NCI-H187 (cell line): ENCODE measurements around the gene OSGIN1.

ENCODE experiments used
- DNase-seq, 2 experiments: peaks; one replicate each; lab custom pipeline; 2025; lab: John Stamatoyannopoulos, UW

OSGIN1 gene

GRCh38 chr16:83925957-83926725, 26.9 kb upstream of the OSGIN1 start:
- DNase-seq: no peak

GRCh38 chr16:83926726-83927397, 26.2 kb upstream of the OSGIN1 start:
- DNase-seq: peak; percentile 6 to 20

- DNase-seq: no peak
Measured at GRCh38 chr16:83928341-83929055, 24.5 kb upstream of the OSGIN1 start.

- no peak for DNase-seq
Measured at GRCh38 chr16:83929811-83930555, 23.1 kb upstream of the OSGIN1 start.

- DNase-seq: no peak
Measured at GRCh38 chr16:83930730-83931500, 22.1 kb upstream of the OSGIN1 start.

- DNase-seq: no peak
Measured at GRCh38 chr16:83931556-83931955, 21.5 kb upstream of the OSGIN1 start.

- DNase-seq: no peak
Measured at GRCh38 chr16:83932304-83932703, 20.7 kb upstream of the OSGIN1 start.

- no peak for DNase-seq
Measured at GRCh38 chr16:83932955-83933673, 19.9 kb upstream of the OSGIN1 start.

- DNase-seq: no peak
Measured at GRCh38 chr16:83933885-83934683, 19.0 kb upstream of the OSGIN1 start.

GRCh38 chr16:83934684-83934977, 18.4 kb upstream of the OSGIN1 start:
- no peak for DNase-seq

GRCh38 chr16:83935005-83935857, 17.8 kb upstream of the OSGIN1 start:
- DNase-seq: no peak

GRCh38 chr16:83935858-83936255, 17.2 kb upstream of the OSGIN1 start:
- DNase-seq: no peak

GRCh38 chr16:83936581-83937165, 16.4 kb upstream of the OSGIN1 start:
- DNase-seq: no peak

GRCh38 chr16:83937267-83937666, 15.8 kb upstream of the OSGIN1 start:
- DNase-seq: no peak

GRCh38 chr16:83937922-83938885, 14.8 kb upstream of the OSGIN1 start:
- DNase-seq: no peak

GRCh38 chr16:83939266-83939855, 13.7 kb upstream of the OSGIN1 start:
- DNase-seq: no peak

- DNase-seq: no peak
Measured at GRCh38 chr16:83940119-83940518, 12.9 kb upstream of the OSGIN1 start.
